HEK293 (cell line): ENCODE results near the gene SF3B5.

Experiments
- GLI4 ChIP-seq: fragments of 450-650 bp; formaldehyde crosslinking; IDR thresholded peaks from 2 replicates; pipeline ENCODE4 v1.5.1; 2016; ENCODE audit warnings: missing biosample characterization, missing genetic modification characterization
- KLF16 ChIP-seq: fragments of 450-650 bp; formaldehyde crosslinking; IDR thresholded peaks from 2 replicates; pipeline ENCODE4 v1.5.1; 2017; ENCODE audit warnings: missing biosample characterization, missing genetic modification characterization
- SETDB1 ChIP-seq: IDR thresholded peaks from one replicate; pipeline ENCODE4 v1.6.1; 2017; ENCODE audit warnings: mild to moderate bottlenecking, low read length, moderate library complexity, mixed read lengths; ENCODE audit not compliant: insufficient read length
- TCF7L2 ChIP-seq: IDR thresholded peaks from 2 replicates; pipeline ENCODE4 v1.6.1; 2011; ENCODE audit warnings: low read depth, mild to moderate bottlenecking, inconsistent platforms, low read length, moderate library complexity, borderline replicate concordance
- ZFP3 ChIP-seq: fragments of 450-650 bp; formaldehyde crosslinking; IDR thresholded peaks from 2 replicates; pipeline ENCODE4 v1.5.1; 2016; ENCODE audit warnings: low read depth, missing biosample characterization, missing genetic modification characterization
- ZNF112 ChIP-seq: fragments of 450-650 bp; formaldehyde crosslinking; IDR thresholded peaks from 2 replicates; pipeline ENCODE4 v1.5.0; 2017; ENCODE audit warnings: missing biosample characterization, missing genetic modification characterization
- ZNF121 ChIP-seq: fragments of 450-650 bp; formaldehyde crosslinking; IDR thresholded peaks from 2 replicates; pipeline ENCODE4 v1.5.1; 2016; ENCODE audit warnings: missing biosample characterization, missing genetic modification characterization
- ZNF37A ChIP-seq: fragments of 450-650 bp; IDR thresholded peaks from 2 replicates; pipeline ENCODE4 v1.5.1; 2018; ENCODE audit warnings: missing biosample characterization, missing genetic modification characterization
- ZNF660 ChIP-seq: fragments of 450-650 bp; IDR thresholded peaks from 2 replicates; pipeline ENCODE4 v1.5.1; 2018; ENCODE audit warnings: missing biosample characterization, mild to moderate bottlenecking, missing genetic modification characterization
- TF ChIP-seq, protein P1 (sequence below): fragments of 450-650 bp; formaldehyde crosslinking; IDR thresholded peaks from 2 replicates; pipeline ENCODE4 v1.5.1; 2016; ENCODE audit warnings: missing biosample characterization, missing genetic modification characterization
- TF ChIP-seq, protein P2 (sequence below): fragments of 450-650 bp; formaldehyde crosslinking; optimal IDR thresholded peaks from 2 replicates; pipeline ENCODE3; 2016; ENCODE audit warnings: missing biosample characterization, mild to moderate bottlenecking, missing genetic modification characterization
- TF ChIP-seq, protein P3 (sequence below): fragments of 450-650 bp; formaldehyde crosslinking; IDR thresholded peaks from 2 replicates; pipeline ENCODE4 v1.5.1; 2016; ENCODE audit warnings: missing biosample characterization, missing genetic modification characterization

- TF ChIP-seq, protein P1, sequence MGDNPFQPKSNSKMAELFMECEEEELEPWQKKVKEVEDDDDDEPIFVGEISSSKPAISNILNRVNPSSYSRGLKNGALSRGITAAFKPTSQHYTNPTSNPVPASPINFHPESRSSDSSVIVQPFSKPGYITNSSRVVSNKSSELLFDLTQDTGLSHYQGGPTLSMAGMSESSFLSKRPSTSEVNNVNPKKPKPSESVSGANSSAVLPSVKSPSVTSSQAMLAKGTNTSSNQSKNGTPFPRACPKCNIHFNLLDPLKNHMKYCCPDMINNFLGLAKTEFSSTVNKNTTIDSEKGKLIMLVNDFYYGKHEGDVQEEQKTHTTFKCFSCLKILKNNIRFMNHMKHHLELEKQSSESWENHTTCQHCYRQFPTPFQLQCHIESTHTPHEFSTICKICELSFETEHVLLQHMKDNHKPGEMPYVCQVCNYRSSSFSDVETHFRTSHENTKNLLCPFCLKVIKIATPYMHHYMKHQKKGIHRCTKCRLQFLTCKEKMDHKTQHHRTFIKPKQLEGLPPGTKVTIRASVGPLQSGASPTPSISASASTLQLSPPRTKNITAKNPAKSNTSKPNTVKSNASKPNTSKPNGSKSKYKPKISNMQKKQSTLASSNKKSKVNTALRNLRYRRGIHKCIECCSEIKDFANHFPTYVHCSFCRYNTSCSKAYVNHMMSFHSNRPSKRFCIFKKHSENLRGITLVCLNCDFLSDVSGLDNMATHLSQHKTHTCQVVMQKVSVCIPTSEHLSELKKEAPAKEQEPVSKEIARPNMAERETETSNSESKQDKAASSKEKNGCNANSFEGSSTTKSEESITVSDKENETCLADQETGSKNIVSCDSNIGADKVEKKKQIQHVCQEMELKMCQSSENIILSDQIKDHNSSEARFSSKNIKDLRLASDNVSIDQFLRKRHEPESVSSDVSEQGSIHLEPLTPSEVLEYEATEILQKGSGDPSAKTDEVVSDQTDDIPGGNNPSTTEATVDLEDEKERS (tag by site-specific recombination) = no peak
- TF ChIP-seq, protein P2, sequence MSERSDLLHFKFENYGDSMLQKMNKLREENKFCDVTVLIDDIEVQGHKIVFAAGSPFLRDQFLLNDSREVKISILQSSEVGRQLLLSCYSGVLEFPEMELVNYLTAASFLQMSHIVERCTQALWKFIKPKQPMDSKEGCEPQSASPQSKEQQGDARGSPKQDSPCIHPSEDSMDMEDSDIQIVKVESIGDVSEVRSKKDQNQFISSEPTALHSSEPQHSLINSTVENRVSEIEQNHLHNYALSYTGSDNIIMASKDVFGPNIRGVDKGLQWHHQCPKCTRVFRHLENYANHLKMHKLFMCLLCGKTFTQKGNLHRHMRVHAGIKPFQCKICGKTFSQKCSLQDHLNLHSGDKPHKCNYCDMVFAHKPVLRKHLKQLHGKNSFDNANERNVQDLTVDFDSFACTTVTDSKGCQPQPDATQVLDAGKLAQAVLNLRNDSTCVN (tag by site-specific recombination) = no peak
- TF ChIP-seq ZNF121 (tag by site-specific recombination) (no peak), ZNF37A (tag by site-specific recombination) (no peak), ZNF112 (tag by site-specific recombination) (no peak), KLF16 (tag by site-specific recombination) (no peak), ZFP3 (tag by site-specific recombination) (no peak), ZNF660 (no peak), GLI4 (tag by site-specific recombination) (no peak), SETDB1 (no peak), TCF7L2 (no peak)
- TF ChIP-seq, protein P3, sequence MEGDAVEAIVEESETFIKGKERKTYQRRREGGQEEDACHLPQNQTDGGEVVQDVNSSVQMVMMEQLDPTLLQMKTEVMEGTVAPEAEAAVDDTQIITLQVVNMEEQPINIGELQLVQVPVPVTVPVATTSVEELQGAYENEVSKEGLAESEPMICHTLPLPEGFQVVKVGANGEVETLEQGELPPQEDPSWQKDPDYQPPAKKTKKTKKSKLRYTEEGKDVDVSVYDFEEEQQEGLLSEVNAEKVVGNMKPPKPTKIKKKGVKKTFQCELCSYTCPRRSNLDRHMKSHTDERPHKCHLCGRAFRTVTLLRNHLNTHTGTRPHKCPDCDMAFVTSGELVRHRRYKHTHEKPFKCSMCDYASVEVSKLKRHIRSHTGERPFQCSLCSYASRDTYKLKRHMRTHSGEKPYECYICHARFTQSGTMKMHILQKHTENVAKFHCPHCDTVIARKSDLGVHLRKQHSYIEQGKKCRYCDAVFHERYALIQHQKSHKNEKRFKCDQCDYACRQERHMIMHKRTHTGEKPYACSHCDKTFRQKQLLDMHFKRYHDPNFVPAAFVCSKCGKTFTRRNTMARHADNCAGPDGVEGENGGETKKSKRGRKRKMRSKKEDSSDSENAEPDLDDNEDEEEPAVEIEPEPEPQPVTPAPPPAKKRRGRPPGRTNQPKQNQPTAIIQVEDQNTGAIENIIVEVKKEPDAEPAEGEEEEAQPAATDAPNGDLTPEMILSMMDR = no peak
Measured at GRCh38 chr6:144069506-144069905, 25.9 kb downstream of the SF3B5 start.
